Smooth muscle cell (in vitro differentiated cells): ENCODE measurements around the gene PSME3IP1. TPM values are rescaled to one million over a fixed set of nuclear protein-coding genes. Genes with fewer than 3 reads are reported as not detected.

Experiments
- DNase-seq: peaks from one replicate; lab custom pipeline; 2025; ENCODE audit not compliant: unreplicated experiment; lab: John Stamatoyannopoulos, UW
- H2AFZ ChIP-seq: fragments of 200-600 bp; sonication (generic); 2 replicates; pipeline ENCODE4 v1.6.0; 2016; ENCODE audit warnings: antibody characterized with exemption, low read depth, mild to moderate bottlenecking
- H3F3A ChIP-seq: fragments of 200-600 bp; sonication (generic); 2 replicates; pipeline ENCODE4 v1.6.0; 2017; ENCODE audit warnings: antibody characterized with exemption, low read depth
- H3K27ac ChIP-seq: fragments of 200-600 bp; sonication (generic); 2 replicates; pipeline ENCODE4 v1.5.1; 2016; ENCODE audit warnings: low read depth, mild to moderate bottlenecking
- H3K27me3 ChIP-seq: fragments of 200-600 bp; sonication (generic); 2 replicates; pipeline ENCODE4 v1.6.1; 2016; ENCODE audit warnings: low read depth, mild to moderate bottlenecking
- H3K36me3 ChIP-seq: fragments of 200-600 bp; sonication (generic); 2 replicates; pipeline ENCODE4 v1.5.1; 2016; ENCODE audit warnings: low read depth
- H3K4me1 ChIP-seq: fragments of 200-600 bp; sonication (generic); 2 replicates; pipeline ENCODE4 v1.5.1; 2016; ENCODE audit warnings: low read depth
- H3K4me2 ChIP-seq: fragments of 200-600 bp; sonication (generic); 2 replicates; pipeline ENCODE4 v1.6.0; 2016; ENCODE audit warnings: mild to moderate bottlenecking
- H3K4me3 ChIP-seq: fragments of 200-600 bp; sonication (generic); 2 replicates; pipeline ENCODE4 v1.5.1; 2016; ENCODE audit warnings: mild to moderate bottlenecking
- H3K79me2 ChIP-seq: fragments of 200-600 bp; sonication (generic); 2 replicates; pipeline ENCODE4 v1.6.0; 2016; ENCODE audit warnings: low read depth, mild to moderate bottlenecking
- H3K9ac ChIP-seq: fragments of 200-600 bp; sonication (generic); 2 replicates; pipeline ENCODE4 v1.6.0; 2016; ENCODE audit warnings: low read depth
- H3K9me3 ChIP-seq: fragments of 200-600 bp; sonication (generic); replicated peaks from 2 replicates; pipeline ENCODE4 v1.5.1; 2016; ENCODE audit warnings: low read depth
- H4K20me1 ChIP-seq: fragments of 200-600 bp; sonication (generic); 2 replicates; pipeline ENCODE4 v1.6.0; 2016; ENCODE audit warnings: low read depth
- WGBS: methylation state at CpG from one replicate; pipeline ENCODE4 v1.1.7; 2016; ENCODE audit warnings: low lambda C conversion rate; 5-methylcytosine and 5-hydroxymethylcytosine counted together
- polyA plus RNA-seq: library from polyadenylated mRNA; unstranded; fragments of >200 nt; fragmentation: Nextera tagmentation; extraction: Ambion mirVana; gene quantifications from 2 replicates; pipeline ENCODE4 v1.2.1, GENCODE V29; 2016
- total RNA-seq: library from RNA; depleted of rRNA; stranded (reverse); fragments of >200 nt; gene quantifications from 2 replicates; pipeline ENCODE4 v1.2.3, GENCODE V29; 2014
- TF ChIP-seq, protein P1 (sequence below): fragments of 200-600 bp; sonication (generic); IDR thresholded peaks from 2 replicates; pipeline ENCODE4 v1.5.1; 2017; ENCODE audit warnings: borderline replicate concordance, mild to moderate bottlenecking, antibody characterized with exemption; ENCODE audit not compliant: insufficient read depth, poor library complexity, severe bottlenecking

The PSME3IP1 gene
- total and polyA plus RNA-seq, 2 experiments from 2014 or later, result 58.1 to 104 TPM

DNA sequence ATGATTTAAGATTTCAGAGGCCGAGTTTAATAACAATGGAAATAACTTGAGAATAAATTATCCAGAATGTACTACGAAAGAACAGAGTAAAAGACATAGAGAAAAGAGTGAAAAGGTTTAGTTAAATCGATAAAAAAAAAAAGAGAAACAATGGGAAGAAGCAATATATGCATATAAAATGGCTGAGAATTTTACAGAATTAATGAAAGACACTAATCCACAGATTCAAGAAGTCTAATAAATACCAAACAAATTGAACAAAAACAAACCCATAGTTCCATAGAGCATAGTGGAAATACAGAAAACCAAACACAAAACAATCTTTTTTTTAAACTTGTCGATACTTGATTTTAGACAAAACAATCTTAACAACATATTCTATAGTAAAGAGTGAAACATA lies 1.7 kb downstream of the PSME3IP1 start:
- Histone ChIP-seq H3K9me3 (no peaks in the 10 kb centered on the region), H2AFZ (no peak overlapping the region), H4K20me1 (peaks cover 23% of the 10 kb centered on the region), H3K4me3 (no peak overlapping the region), H3K9ac (no peak overlapping the region), H3K36me3 (no peaks in the 10 kb centered on the region), H3F3A (peaks cover 10% of the 10 kb centered on the region), H3K27ac (no peak overlapping the region), H3K27me3 (no peaks in the 10 kb centered on the region), H3K4me1 (peaks cover 33% of the 10 kb centered on the region), H3K79me2 (peaks cover 79% of the 10 kb centered on the region), H3K4me2 (peak overlapping the region; percentile 87)
- 96% methylated on average over 4 of the region's 4 CpGs for WGBS
- no peak for DNase-seq
- TF ChIP-seq, protein P1, sequence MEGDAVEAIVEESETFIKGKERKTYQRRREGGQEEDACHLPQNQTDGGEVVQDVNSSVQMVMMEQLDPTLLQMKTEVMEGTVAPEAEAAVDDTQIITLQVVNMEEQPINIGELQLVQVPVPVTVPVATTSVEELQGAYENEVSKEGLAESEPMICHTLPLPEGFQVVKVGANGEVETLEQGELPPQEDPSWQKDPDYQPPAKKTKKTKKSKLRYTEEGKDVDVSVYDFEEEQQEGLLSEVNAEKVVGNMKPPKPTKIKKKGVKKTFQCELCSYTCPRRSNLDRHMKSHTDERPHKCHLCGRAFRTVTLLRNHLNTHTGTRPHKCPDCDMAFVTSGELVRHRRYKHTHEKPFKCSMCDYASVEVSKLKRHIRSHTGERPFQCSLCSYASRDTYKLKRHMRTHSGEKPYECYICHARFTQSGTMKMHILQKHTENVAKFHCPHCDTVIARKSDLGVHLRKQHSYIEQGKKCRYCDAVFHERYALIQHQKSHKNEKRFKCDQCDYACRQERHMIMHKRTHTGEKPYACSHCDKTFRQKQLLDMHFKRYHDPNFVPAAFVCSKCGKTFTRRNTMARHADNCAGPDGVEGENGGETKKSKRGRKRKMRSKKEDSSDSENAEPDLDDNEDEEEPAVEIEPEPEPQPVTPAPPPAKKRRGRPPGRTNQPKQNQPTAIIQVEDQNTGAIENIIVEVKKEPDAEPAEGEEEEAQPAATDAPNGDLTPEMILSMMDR, result no peak

DNA sequence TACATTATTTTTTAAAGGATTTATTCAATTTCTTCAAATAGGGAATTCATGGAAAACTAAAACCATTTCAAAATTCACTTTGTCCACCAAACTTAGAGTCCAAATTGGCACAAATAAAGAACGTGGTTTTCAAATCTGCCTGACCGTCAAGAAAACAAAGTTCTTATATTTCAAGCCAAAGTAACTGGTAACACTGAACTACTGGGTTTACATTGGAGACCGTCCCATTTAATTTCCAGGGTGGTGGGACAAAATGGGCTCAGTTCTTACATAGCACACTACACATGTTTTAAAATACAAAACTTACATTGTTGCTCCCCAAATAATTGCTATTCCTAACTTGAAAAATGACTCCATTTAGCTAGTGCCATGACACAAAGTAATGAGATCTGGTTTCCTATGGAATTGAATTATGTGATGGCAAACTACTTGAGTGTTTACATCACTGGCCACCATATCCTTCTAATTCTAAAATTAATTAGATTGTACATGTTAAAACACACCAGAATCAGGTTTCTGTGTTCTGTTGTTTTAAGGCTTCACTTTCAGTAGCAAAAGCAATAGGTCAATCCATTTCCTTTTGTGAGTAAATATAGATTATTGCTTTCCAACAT lies 6.5 kb downstream of the PSME3IP1 start:
- Histone ChIP-seq H3K36me3 (no peaks in the 10 kb centered on the region), H3K27ac (peak overlapping the region; percentile 50), H3K27me3 (no peaks in the 10 kb centered on the region), H4K20me1 (peaks cover 32% of the 10 kb centered on the region), H3K9ac (no peak overlapping the region), H3K4me2 (peak overlapping the region; percentile 7), H3K4me3 (no peak overlapping the region), H2AFZ (no peak overlapping the region), H3F3A (no peaks in the 10 kb centered on the region), H3K9me3 (no peaks in the 10 kb centered on the region), H3K79me2 (peaks cover 73% of the 10 kb centered on the region), H3K4me1 (peaks cover 14% of the 10 kb centered on the region)
- DNase-seq, result no peak
- TF ChIP-seq, protein P1, result no peak
- WGBS, result 81% methylated on average over 3 of the region's 3 CpGs

DNA sequence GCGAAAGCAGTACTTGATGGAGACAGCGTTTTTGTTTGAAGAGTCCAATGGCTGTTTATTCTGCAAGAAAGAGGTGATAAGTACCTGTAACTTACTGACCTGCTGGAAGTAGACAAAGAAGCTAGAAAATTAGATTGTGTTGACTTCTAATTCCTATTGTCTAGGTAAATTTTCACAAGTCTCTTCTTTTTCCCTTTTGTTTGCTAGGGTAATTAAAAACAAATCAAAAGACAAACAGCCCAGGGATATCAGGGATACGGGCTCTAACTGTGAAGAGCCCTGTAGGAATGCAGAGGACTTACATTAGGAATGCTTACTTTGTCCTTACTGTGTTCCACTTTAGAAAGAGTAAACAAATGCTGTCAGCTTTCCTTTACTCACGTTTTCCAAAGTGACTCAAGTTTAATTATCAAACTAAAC lies 7.0 kb downstream of the PSME3IP1 start:
- Histone ChIP-seq H3K4me3 (no peak overlapping the region), H3K27me3 (no peaks in the 10 kb centered on the region), H3K9ac (no peak overlapping the region), H3K4me1 (peaks cover 8% of the 10 kb centered on the region), H3K9me3 (no peaks in the 10 kb centered on the region), H3K36me3 (no peaks in the 10 kb centered on the region), H3K27ac (peak overlapping the region; percentile 50), H3F3A (no peaks in the 10 kb centered on the region), H3K79me2 (peaks cover 68% of the 10 kb centered on the region), H4K20me1 (peaks cover 32% of the 10 kb centered on the region), H3K4me2 (peak overlapping the region; percentile 7), H2AFZ (no peak overlapping the region)
- TF ChIP-seq, protein P1, result no peak
- WGBS, result 57% methylated on average over 4 of the region's 4 CpGs
- no peak for DNase-seq

DNA sequence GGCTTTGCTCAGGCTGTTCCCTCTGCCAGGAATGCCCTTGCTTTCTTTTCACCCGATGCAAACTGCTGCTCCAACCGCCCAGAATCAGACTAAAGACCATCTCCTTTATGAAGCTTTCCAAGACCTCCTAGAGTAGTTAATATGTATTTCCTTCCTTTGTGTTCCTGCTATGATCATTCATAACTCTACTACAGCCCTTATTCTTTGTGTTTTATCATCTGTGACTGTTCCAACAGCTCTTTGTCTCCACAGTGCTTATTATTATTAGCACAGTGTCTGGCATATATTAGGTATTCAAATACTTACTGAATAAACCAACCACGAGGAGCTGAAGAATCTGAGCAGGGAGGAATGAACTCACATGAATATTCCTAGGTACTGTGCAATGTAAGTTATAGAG lies 7.6 kb downstream of the PSME3IP1 start:
- Histone ChIP-seq H3K27me3 (no peaks in the 10 kb centered on the region), H3K27ac (no peak overlapping the region), H3F3A (no peaks in the 10 kb centered on the region), H3K79me2 (peaks cover 62% of the 10 kb centered on the region), H4K20me1 (peaks cover 32% of the 10 kb centered on the region), H3K4me1 (peaks cover 8% of the 10 kb centered on the region), H3K4me2 (no peak overlapping the region), H3K9me3 (no peaks in the 10 kb centered on the region), H3K4me3 (no peak overlapping the region), H3K9ac (no peak overlapping the region), H3K36me3 (no peaks in the 10 kb centered on the region), H2AFZ (no peak overlapping the region)
- WGBS, result 86% methylated on average over 3 of the region's 3 CpGs
- DNase-seq, result no peak
- TF ChIP-seq, protein P1, result no peak
